HG02885 (cell line): ENCODE data around the gene NFXL1.
"Not testable (repeated sequence)": the region's sequence is repeated elsewhere in the genome, so short reads cannot be mapped to it uniquely, and the experiment has no call there.

Experiments used
- ATAC-seq: cut with Tn5 transposase; IDR thresholded peaks from one replicate; pipeline ENCODE4 v1.9.1; 2021; ENCODE audit warnings: mild to moderate bottlenecking; ENCODE audit not compliant: unreplicated experiment, poor library complexity

The NFXL1 gene

DNA sequence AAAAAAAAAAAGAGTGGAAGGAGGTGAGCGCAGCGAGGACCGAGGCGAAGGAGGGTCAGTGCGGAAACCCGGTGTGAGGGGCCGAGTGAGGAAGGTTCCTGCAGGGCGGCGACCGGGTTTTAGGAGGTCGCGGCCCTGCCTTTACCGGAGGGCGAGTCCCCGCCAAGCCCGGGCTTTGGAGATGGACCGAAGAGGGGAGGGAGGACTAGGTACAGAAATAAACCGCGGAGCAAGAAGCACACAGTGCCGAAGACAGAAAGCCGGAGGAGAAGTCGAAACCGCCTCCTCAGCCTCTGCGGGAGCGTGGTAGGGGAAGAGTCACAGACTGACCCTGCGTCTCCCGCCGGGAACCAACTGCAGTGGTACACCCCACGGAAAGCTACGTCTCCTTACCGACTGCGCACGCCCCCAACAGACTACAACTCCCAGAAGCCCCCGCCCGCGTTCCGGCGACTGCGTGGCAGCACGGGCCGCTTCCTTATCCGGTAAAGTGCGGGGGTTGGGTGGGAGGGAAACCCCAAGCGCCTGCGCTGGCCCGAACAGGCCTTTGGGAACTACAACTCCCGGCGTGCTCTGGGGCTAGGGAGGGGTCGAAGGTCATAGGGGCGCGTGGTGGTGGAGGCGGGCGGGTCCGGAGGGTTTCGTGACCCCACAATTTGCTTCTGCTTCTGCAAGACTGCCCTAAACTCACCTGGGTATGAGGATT is at the start of gene NFXL1:
Gene NFXL1, minus strand, starts transcription at position 364 of the 706 bp plus-strand sequence. CDS start 380 bp downstream, outside the sequence.
- ATAC-seq = peak; percentile 96

GRCh38 chr4:47954677-47955076 is 40.3 kb upstream of the NFXL1 start:
- ATAC-seq = no peak

GRCh38 chr4:47954245-47954644 is 39.9 kb upstream of the NFXL1 start:
- no peak for ATAC-seq

- no peak for ATAC-seq
These were observed 31.7 kb upstream of the NFXL1 start for GRCh38 chr4:47945930-47946726.

DNA sequence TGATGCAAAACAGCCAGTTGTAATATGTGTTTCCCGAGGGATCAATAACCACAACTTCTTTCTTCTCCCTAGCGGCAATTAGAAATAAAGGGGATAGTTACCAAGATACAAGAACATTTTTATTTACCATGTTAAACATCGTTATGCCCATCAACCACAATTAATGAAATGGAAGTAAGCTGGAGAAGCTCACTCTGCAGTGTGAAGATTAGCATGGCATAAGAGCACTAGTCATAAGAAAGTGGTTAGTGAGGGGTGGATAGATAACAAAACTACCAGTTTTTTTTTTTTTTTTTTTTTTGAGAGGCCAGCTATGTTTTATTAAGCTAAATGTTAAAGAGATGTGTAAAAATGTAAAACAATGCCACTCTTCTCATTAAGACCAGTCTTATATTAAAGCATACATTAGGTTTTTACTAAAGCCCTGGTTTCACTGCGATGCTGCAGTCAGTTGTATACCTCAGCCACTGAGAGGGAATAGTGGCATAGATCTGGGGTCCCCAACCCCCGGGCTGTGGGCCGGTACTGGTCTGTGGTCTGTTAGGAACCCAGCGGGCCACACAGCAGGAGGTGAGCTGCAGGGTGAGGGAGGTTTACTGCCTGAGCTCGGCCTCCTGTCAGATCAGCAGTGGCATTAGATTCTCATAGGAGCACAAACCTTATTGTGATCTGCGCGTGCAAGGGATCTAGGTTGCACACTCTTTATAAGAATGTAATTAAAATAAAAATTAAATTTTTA is 27.9 kb upstream of the NFXL1 start:
- ATAC-seq = no peak

- no peak for ATAC-seq
These were observed 25.1 kb upstream of the NFXL1 start for GRCh38 chr4:47939456-47939855.

GRCh38 chr4:47936336-47936735 is 22.0 kb upstream of the NFXL1 start:
- no peak for ATAC-seq

DNA sequence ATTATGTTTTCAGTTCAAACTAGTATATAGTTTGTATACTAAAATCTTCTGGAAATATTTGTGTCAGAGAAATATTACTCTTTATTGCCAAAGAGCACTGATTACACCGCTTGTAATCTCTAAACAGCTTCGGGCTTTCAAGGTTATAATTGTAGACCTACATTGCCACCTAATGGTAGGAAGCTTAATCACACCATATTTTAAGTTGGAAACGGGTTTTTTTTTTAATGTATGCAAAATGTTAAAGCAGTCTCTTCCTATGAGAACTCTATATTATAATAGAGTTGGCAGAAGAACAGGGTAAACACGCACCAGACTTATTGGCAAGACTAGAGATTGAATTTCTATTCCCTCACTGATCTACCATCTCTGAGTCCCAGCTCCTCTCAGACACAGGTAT is 19.5 kb upstream of the NFXL1 start:
- peak; percentile 71 for ATAC-seq

- ATAC-seq = no peak
These were observed 16.8 kb upstream of the NFXL1 start for GRCh38 chr4:47930971-47931804.

DNA sequence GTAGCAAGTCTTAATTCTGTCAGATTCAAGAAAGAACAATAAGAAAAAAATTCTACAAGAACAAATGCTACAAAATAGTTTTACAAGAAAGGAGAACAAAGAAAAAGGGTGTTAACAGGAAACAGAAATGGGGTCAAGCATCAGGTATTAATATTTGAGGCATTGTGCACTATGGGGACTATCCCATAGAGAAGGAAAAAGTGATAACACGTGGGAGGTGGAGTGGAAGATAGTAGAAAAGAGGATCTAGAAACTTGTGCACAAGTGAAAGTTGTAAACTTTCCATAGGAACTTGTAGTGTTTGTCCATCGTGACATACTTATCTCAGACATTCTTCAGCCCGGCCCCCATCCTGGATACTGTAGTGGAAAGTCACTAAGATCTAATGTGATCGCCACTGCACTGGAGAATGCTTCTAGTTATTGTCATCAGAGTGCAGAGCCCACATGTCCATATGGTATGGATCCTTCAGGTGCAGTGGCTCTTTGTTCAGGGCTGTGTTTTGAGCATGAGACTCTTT is 15.4 kb upstream of the NFXL1 start:
- ATAC-seq = peak; percentile 36

DNA sequence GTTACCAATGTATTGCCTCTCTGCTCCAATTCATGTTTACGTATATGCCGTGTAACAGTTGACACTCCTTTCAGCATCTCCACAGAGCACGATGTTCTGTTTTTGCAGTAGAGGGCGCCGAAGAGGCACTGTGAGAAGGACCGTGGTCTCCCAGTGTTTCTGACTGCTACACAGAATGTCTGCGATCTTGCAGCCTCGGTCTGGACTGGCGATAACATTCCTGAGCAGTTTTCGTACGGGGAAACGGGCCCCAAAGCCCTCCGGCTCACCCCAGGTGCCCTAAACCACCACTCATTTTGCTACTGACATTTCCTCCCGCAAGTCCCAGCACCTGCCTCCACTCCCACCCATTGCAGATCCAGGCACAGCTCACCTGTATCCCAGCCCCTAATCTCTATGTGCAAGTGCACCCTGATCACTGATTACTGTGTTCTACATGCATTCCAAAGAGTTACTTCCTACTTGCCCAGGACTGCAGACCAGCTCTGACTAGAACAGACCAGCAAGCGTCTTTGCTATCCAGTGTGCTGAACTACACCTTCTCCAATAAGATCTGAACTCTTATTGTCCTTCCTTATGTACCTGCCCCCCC is 12.4 kb upstream of the NFXL1 start:
- peak; percentile 96 for ATAC-seq

GRCh38 chr4:47923261-47923608 is 8.9 kb upstream of the NFXL1 start:
- ATAC-seq = not testable (repeated sequence)

GRCh38 chr4:47922436-47923260 is 8.3 kb upstream of the NFXL1 start:
- not testable (repeated sequence) for ATAC-seq

DNA sequence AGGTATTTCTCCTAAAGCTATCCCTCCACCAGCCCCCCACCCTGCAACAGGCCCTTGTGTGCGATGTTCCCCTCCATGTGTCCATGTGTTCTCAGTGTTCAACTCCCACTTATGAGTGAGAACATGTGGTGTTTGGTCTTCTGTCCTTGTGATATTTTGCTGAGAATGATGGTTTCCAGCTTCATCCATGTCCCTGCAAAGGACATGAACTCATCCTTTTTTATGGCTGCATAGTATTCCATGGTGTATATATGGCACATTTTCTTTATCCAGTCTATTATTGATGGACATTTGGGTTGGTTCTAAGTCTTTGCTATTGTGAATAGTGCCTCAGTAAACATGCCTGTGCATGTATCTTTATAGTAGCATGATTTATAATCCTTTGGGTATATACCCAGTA is 2.8 kb upstream of the NFXL1 start:
- not testable (repeated sequence) for ATAC-seq

DNA sequence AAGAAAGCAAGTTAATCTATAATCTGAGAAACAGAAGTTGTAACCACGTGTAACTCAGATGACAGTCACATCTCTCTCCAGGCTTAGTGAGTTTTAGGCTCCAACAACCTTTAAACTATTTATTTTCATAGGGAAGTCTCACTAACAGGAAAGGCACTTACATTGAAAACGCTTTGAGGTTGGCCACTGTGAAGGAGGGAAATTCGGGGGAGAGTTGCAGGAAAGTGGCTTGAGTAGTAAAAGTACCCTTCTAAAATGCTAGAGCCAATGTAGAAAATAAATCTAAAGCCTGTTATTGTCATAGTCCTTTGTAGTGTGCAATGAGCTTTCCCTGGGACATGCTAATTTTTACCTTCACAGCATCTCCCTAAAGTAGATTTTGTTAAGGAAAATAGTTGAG is 995 bp upstream of the NFXL1 start:
- no peak for ATAC-seq

GRCh38 chr4:47914926-47915237 is 499 bp upstream of the NFXL1 start:
- ATAC-seq = peak; percentile 19

DNA sequence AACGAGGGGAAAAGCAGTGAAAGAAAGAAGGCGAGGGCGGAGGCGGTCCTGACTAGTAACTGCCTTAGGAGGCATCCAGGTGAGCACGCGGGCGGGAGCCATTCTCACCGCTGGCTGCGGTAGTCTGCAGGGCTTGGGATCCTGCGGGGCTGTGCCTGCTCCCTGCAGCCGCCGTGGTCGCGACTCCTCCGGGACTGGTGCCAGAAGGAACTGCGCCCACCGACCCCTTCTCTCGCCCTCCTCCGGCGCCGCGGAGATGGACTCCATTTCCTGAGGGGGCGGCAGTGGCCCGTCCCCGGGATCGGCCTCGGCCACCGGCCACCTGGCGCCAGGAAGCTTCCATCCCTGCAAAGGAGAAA is 543 bp downstream of the NFXL1 start:
- peak; percentile 29 for ATAC-seq

DNA sequence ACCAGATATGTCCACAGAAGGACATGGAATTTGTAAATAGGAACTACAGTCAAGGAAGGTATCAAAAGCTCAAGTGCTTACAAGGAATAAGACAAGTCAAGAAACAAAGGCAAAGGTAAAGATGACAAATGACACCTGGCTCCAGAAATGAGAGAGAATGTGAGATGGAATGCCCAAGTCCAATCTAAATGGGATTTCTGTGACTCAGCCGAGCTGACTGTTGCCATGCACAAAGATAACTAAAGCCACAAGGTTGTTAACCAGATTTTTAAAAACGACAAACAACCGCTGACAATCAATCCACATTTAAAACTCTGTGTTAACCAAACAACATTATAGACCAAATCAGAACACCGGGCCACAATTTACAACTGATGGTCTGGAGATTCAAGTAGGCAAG is 1.1 kb downstream of the NFXL1 start:
- ATAC-seq = no peak

GRCh38 chr4:47907089-47907646 is 7.2 kb downstream of the NFXL1 start:
- no peak for ATAC-seq
